Bronchial epithelial cell (primary cell): ENCODE measurements around the gene SDK2. TPM values are rescaled to one million over a fixed set of nuclear protein-coding genes. Genes with fewer than 3 reads are reported as not detected.

Experiments
- DNase-seq: peaks from one replicate; pipeline ENCODE4 v3.0.0-alpha.2; 2010; ENCODE audit warnings: low read depth
- FAIRE-seq: peaks from 2 replicates; lab custom pipeline; 2011; peaks lifted over from hg19 to GRCh38; lab: Jason Lieb, UNC
- H3K27me3 ChIP-seq: 2 replicates; pipeline ENCODE4 v1.5.1; 2011; ENCODE audit warnings: low read length; ENCODE audit not compliant: control insufficient read depth, insufficient read depth
- H3K36me3 ChIP-seq: 2 replicates; pipeline ENCODE4 v1.5.1; 2011; ENCODE audit warnings: low read length; ENCODE audit not compliant: control insufficient read depth, insufficient read depth
- H3K4me3 ChIP-seq: 2 replicates; pipeline ENCODE4 v1.5.1; 2011; ENCODE audit warnings: mild to moderate bottlenecking, low read depth, low read length, control low read depth
- total RNA-seq: library from RNA; depleted of rRNA; stranded (reverse); fragments of >200 nt; gene quantifications from 2 replicates; pipeline ENCODE4 v1.2.1, GENCODE V29; 2014
- TF ChIP-seq, protein P1 (sequence below): IDR thresholded peaks from 2 replicates; pipeline ENCODE4 v1.5.1; 2011; ENCODE audit warnings: mild to moderate bottlenecking, moderate library complexity, low read length, control low read depth, inconsistent platforms; ENCODE audit not compliant: insufficient read depth, severe bottlenecking

Gene SDK2
- total RNA-seq, 1 donor from 2014 or later: 2.1 TPM

DNA sequence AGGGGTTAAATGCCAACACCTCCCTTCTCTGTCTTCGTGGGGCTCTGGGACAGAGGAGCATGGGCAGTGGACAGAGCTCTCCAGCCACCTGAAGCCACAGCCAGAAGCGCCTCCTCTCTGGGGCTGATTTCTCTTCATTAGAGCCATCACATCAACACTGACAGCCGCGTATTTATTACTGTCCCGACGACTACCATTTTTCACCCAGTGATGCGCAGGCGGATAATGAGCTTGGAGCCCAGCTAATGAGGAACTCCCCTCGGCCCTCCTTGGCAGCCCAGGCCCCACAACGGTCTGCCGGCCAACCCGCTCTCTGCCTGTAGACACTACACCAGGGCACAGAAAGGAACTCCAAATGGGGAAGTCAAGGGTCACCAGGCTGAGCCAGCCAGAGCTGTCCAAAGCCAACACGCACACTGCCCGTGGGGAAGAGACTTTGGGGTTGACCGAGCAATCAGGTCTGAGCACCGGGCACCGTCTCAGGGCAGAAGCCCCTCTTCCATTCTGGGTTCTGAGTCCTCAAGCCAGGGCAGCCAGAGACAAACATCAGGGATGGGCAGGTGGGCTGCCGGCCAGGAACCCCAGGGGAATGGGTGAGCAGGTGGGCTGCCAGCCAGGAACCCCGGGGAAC is 13.2 kb downstream of the SDK2 start:
- TF ChIP-seq, protein P1, sequence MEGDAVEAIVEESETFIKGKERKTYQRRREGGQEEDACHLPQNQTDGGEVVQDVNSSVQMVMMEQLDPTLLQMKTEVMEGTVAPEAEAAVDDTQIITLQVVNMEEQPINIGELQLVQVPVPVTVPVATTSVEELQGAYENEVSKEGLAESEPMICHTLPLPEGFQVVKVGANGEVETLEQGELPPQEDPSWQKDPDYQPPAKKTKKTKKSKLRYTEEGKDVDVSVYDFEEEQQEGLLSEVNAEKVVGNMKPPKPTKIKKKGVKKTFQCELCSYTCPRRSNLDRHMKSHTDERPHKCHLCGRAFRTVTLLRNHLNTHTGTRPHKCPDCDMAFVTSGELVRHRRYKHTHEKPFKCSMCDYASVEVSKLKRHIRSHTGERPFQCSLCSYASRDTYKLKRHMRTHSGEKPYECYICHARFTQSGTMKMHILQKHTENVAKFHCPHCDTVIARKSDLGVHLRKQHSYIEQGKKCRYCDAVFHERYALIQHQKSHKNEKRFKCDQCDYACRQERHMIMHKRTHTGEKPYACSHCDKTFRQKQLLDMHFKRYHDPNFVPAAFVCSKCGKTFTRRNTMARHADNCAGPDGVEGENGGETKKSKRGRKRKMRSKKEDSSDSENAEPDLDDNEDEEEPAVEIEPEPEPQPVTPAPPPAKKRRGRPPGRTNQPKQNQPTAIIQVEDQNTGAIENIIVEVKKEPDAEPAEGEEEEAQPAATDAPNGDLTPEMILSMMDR: no peak
- Histone ChIP-seq H3K4me3 (no peak overlapping the region), H3K36me3 (no peaks in the 10 kb centered on the region), H3K27me3 (no peaks in the 10 kb centered on the region)
- DNase-seq (no peak), FAIRE-seq (no peak)

DNA sequence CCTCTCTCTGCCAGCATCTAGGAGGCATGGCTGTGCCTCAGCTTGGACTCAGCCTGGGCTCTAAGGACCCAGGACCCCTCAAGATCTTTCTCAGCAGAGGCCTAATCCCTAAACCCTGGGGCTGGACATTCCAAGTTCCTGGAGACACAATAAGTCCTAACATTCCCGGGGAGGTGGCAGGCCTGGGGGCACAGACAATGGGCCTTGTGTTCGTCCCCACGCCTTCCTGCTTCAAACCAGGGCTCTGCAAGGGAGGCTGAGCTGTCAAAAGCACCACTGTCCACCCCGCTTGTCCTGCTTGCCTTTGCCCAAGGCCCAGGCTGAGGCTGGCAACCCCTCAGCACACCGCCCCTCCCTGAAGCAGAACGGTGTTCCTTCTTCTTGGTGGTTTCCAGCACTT is 13.7 kb downstream of the SDK2 start:
- TF ChIP-seq, protein P1: no peak
- no peak for DNase-seq

DNA sequence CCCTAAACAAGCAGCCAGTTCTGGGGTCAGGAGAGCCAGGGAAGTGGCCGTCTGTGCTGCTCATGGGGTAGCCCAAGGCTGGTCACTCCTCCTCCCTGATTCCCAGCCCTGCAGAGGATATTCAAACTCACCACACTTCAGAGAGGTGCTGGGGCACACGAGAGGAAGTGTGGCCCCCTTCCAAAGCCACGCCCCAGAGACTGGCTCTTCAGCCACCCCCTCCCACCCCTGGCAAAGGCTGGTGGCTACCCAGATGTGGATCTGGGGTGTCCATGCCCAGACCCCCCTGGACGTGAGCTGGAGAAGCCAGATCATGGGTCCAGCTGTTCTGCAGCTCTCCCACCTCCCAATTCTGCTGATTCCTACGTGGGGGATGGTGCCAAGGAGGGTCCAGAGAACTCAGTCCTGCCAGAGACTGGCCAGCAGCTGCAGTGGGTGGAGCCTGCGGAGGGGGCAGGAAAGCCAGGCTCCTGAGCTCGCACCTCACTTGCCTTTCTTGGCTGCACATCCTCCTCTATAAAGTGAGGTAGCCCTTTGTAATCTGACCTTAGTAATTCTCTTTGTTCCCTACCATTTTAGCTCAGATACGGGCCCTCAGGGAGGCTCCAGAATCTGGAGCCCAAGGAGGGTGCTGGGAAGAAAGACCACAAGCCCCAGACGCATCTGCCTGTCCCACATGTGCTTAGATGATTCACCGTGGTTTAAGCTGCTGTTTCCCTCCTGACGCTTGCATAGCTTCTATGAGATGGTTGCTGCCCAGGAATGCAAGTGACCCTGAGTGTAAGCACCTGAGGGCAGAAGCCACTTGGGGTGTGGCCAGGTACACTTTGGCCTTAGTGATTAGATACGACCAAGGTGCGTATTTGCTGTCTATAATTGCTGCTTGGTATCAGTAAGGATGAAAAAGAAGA is 15.3 kb downstream of the SDK2 start:
- TF ChIP-seq, protein P1: no peak
- FAIRE-seq (peak; percentile 76), DNase-seq (peak; percentile 55)
- Histone ChIP-seq H3K4me3 (no peak overlapping the region), H3K27me3 (no peaks in the 10 kb centered on the region), H3K36me3 (no peaks in the 10 kb centered on the region)

More for the DNA sequence above, 13.7 kb downstream of the SDK2 start:
- no peak overlapping the region for H3K4me3 ChIP-seq
- FAIRE-seq: no peak
- no peaks in the 10 kb centered on the region for H3K27me3 ChIP-seq
- H3K36me3 ChIP-seq: no peaks in the 10 kb centered on the region

DNA sequence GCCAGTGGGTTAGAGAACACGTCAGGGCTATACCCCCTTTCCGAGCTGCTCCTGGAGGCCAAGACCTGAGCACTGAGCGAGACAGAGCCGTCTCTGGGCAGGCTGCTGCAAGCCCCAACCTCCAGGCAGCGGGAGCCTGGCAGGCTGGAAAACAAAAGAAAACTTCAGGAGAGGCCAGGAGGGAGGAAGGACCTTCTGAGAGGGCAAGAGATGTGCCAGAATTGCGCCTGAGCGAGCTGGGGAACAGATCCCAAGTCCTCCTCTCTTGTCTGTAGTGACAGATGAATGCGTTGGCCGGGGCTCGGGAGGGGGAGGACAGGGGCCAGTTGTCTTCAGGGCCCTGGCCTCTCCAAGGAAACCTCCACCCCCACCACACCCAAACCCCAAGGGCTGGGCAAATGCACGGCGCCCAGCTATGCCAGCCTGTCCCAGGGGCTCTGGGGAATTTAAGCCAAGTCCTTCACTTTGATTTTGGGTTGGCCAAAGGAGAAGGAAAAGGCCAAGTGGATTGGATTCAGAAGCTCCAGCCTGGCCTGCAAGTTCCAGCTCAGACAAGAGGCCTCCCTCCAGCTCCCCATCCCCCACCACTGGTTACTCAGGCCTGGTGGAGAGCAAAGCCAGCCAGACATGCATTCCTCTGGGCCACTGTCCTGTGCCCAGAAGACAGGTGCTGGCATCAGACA is 18.1 kb downstream of the SDK2 start:
- FAIRE-seq (no peak), DNase-seq (peak; percentile 93)
- Histone ChIP-seq H3K36me3 (no peaks in the 10 kb centered on the region), H3K4me3 (no peak overlapping the region), H3K27me3 (no peaks in the 10 kb centered on the region)
- TF ChIP-seq, protein P1: no peak

DNA sequence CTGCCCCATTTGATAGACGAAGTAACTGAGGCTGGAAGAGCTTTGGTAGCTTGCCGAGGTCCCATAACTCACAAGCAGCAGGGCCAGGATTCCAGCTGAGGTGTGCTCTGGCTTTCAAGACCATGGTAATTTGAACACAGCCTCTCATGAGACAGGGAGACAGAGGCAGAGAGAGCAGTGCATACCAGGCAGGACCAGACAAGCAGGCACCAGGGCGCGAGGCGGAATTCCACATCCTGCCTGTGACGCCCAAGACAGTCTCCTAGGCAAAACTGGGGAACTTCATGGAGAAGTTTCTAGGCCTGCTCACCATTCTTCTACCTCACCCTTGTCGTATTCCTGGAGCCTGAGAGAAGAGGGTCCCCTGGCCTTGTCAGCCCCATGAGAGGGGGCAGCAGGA is 19.2 kb downstream of the SDK2 start:
- TF ChIP-seq, protein P1: no peak
- FAIRE-seq: peak; percentile 98
- no peak overlapping the region for H3K4me3 ChIP-seq

More for the DNA sequence above, 19.2 kb downstream of the SDK2 start:
- peak; percentile 91 for DNase-seq
- no peaks in the 10 kb centered on the region for H3K36me3 ChIP-seq
- no peaks in the 10 kb centered on the region for H3K27me3 ChIP-seq
